ENCODE results near the gene GALNT18. TPM values are rescaled to one million over a fixed set of nuclear protein-coding genes. Genes with fewer than 3 reads are reported as not detected.

GALNT18 gene
- polyA plus RNA-seq, 1 experiment = 4.1 TPM

GRCh38 chr11:11260903-11261302, 360.9 kb downstream of the GALNT18 start:
- H3K36me3 ChIP-seq (ENCODE audit: control insufficient read depth, insufficient read depth, low read length) = no peaks in the 10 kb centered on the region
- ChIA-PET CTCF (no interaction called here), POLR2A (no interaction called here)
- no peak overlapping the region for H3K4me3 ChIP-seq (ENCODE audit: low read depth, low read length)
- H3K27me3 ChIP-seq (ENCODE audit: control insufficient read depth, insufficient read depth, low read length) = peaks cover 2% of the 10 kb centered on the region; the same call in 1 of the 2 replicates
- TF ChIP-seq CTCF (IDR thresholded peaks at IDR 0.05; ENCODE audit: insufficient read depth, low read depth, low read length) = no peak
- DNase-seq (ENCODE audit: low read depth) = no peak

GRCh38 chr11:11253995-11254394, 367.8 kb downstream of the GALNT18 start:
- POLR2A ChIA-PET = no interaction called here
- CTCF ChIA-PET = interaction anchor here (0.9 kb wide), 1 partner anchor 27 kb away, joined by 4 read pairs; no protein-coding TSS in a partner anchor
- DNase-seq (ENCODE audit: low read depth) = no peak
- Histone ChIP-seq H3K4me3 (ENCODE audit: low read depth, low read length) (no peak overlapping the region), H3K36me3 (ENCODE audit: control insufficient read depth, insufficient read depth, low read length) (no peaks in the 10 kb centered on the region), H3K27me3 (ENCODE audit: control insufficient read depth, insufficient read depth, low read length) (no peaks in the 10 kb centered on the region; the same call in none of the 2 replicates)
- TF ChIP-seq CTCF (IDR thresholded peaks at IDR 0.05; ENCODE audit: insufficient read depth, low read depth, low read length) = no peak

- ChIA-PET CTCF (interaction anchor here (0.9 kb wide), 1 partner anchor 27 kb away, joined by 4 read pairs; no protein-coding TSS in a partner anchor), POLR2A (no interaction called here)
- no peak overlapping the region for H3K4me3 ChIP-seq (ENCODE audit: low read depth, low read length)
- no peak for DNase-seq (ENCODE audit: low read depth)
- no peaks in the 10 kb centered on the region; the same call in none of the 2 replicates for H3K27me3 ChIP-seq (ENCODE audit: control insufficient read depth, insufficient read depth, low read length)
- no peak for TF ChIP-seq CTCF (IDR thresholded peaks at IDR 0.05; ENCODE audit: insufficient read depth, low read depth, low read length)
- no peaks in the 10 kb centered on the region for H3K36me3 ChIP-seq (ENCODE audit: control insufficient read depth, insufficient read depth, low read length)
These were observed 368.3 kb downstream of the GALNT18 start for GRCh38 chr11:11253497-11253896.

- POLR2A ChIA-PET = no interaction called here
- Histone ChIP-seq H3K36me3 (ENCODE audit: control insufficient read depth, insufficient read depth, low read length) (no peaks in the 10 kb centered on the region), H3K27me3 (ENCODE audit: control insufficient read depth, insufficient read depth, low read length) (no peaks in the 10 kb centered on the region; the same call in none of the 2 replicates), H3K4me3 (ENCODE audit: low read depth, low read length) (no peak overlapping the region)
- DNase-seq (ENCODE audit: low read depth) = no peak
- no peak for TF ChIP-seq CTCF (IDR thresholded peaks at IDR 0.05; ENCODE audit: insufficient read depth, low read depth, low read length)
- CTCF ChIA-PET = interaction anchor here (1.2 kb wide), 1 partner anchor 105 kb away, joined by 3 read pairs; no protein-coding TSS in a partner anchor
These were observed 369.4 kb downstream of the GALNT18 start for GRCh38 chr11:11252403-11252802.

- no peak for TF ChIP-seq CTCF (IDR thresholded peaks at IDR 0.05; ENCODE audit: insufficient read depth, low read depth, low read length)
- Histone ChIP-seq H3K4me3 (ENCODE audit: low read depth, low read length) (no peak overlapping the region), H3K36me3 (ENCODE audit: control insufficient read depth, insufficient read depth, low read length) (no peaks in the 10 kb centered on the region), H3K27me3 (ENCODE audit: control insufficient read depth, insufficient read depth, low read length) (no peaks in the 10 kb centered on the region; the same call in none of the 2 replicates)
- ChIA-PET POLR2A (no interaction called here), CTCF (no interaction called here)
- no peak for DNase-seq (ENCODE audit: low read depth)
These were observed 370.3 kb downstream of the GALNT18 start for GRCh38 chr11:11251394-11251970.
